GM12892 (cell line): ENCODE measurements around the gene ALPK3.

Source experiments
- POLR2A ChIP-seq: IDR thresholded peaks from 2 replicates; pipeline ENCODE4 v1.6.1; 2011; ENCODE audit warnings: low read depth, low read length, control low read depth
- POLR2AphosphoS5 ChIP-seq: IDR thresholded peaks from 2 replicates; pipeline ENCODE4 v1.6.1; 2011; ENCODE audit warnings: low read depth, low read length, control low read depth
- TAF1 ChIP-seq: IDR thresholded peaks from 2 replicates; pipeline ENCODE4 v1.6.1; 2011; ENCODE audit warnings: low read depth, mild to moderate bottlenecking, control low read depth, low read length, borderline replicate concordance

- TF ChIP-seq POLR2A (no peak), TAF1 (no peak), POLR2AphosphoS5 (no peak)
Observed at GRCh38 chr15:84868037-84868880, 51.1 kb downstream of the ALPK3 start.
